OCI-LY7 (cell line): Measurements from ENCODE around the gene ARR3.

Experiments used
- EZH2phosphoT487 ChIP-seq: fragments of 200-600 bp; sonication (generic); IDR thresholded peaks from 2 replicates; pipeline ENCODE4 v1.6.1; 2018; ENCODE audit warnings: low read depth, borderline replicate concordance, mild to moderate bottlenecking, mixed run types, antibody characterized with exemption, low read length, moderate library complexity, mixed read lengths
- TF ChIP-seq, protein P1 (sequence below): fragments of 200-600 bp; sonication (generic); conservative IDR thresholded peaks from 2 replicates; pipeline ENCODE4 v1.5.1; 2014; ENCODE audit warnings: mild to moderate bottlenecking, antibody characterized with exemption, low read length, moderate library complexity, mixed read lengths

DNA sequence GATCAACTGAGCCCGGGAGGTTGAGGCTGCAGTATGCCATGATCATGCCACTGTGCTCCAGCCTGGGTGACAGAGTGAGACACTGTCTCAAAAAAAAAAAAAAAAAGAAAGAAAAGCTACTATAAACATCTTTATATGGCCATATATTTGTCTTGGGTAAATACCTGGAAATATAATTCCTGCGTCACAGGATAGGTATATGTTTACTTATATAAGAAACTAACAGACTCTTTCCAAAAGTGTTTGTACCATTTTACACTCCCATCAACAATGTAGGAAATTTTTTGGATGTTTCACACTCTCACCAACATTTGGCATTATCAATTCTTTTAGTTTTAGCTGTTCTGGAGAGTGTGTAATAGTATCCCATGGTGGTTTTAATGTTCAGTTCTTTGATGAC is 20.9 kb upstream of the ARR3 start:
- TF ChIP-seq, protein P1, sequence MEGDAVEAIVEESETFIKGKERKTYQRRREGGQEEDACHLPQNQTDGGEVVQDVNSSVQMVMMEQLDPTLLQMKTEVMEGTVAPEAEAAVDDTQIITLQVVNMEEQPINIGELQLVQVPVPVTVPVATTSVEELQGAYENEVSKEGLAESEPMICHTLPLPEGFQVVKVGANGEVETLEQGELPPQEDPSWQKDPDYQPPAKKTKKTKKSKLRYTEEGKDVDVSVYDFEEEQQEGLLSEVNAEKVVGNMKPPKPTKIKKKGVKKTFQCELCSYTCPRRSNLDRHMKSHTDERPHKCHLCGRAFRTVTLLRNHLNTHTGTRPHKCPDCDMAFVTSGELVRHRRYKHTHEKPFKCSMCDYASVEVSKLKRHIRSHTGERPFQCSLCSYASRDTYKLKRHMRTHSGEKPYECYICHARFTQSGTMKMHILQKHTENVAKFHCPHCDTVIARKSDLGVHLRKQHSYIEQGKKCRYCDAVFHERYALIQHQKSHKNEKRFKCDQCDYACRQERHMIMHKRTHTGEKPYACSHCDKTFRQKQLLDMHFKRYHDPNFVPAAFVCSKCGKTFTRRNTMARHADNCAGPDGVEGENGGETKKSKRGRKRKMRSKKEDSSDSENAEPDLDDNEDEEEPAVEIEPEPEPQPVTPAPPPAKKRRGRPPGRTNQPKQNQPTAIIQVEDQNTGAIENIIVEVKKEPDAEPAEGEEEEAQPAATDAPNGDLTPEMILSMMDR, result no peak
- TF ChIP-seq EZH2phosphoT487, result no peak
